ENCODE measurements around the gene CCDC85C. TPM values are rescaled to one million over a fixed set of nuclear protein-coding genes. Genes with fewer than 3 reads are reported as not detected.

The CCDC85C gene
- polyA plus RNA-seq, 1 of the 3 experiments (the other 2 are of a cell fraction), result 9.6 TPM

- Histone ChIP-seq H3K9me3 (no peaks in the 10 kb centered on the region), H3K79me2 (ENCODE audit: insufficient read depth) (0 out of 2 replicates have a peak, but pooled peaks cover 3% of the 10 kb centered on the region), H3F3A (replicated peaks; ENCODE audit: insufficient read depth) (peaks cover 13% of the 10 kb centered on the region), H3K27me3 (ENCODE audit: insufficient read depth) (no peaks in the 10 kb centered on the region), H3K27ac (ENCODE audit: low read depth in 2 of 2, low read length in 1 of 2) (no peak overlapping the region), H3K4me2 (no peak overlapping the region), H3K4me1 (ENCODE audit: control insufficient read depth in 1 of 2, insufficient read depth in 2 of 2, low read depth in 1 of 2, low read length in 1 of 2) (no peaks in the 10 kb centered on the region), H3K36me3 (replicated peaks in 1 of 2; ENCODE audit: control insufficient read depth in 1 of 2, insufficient read depth in 2 of 2, low read length in 1 of 2) (peaks cover 73 to 84% of the 10 kb centered on the region in 2 experiments), H4K20me1 (ENCODE audit: insufficient read depth) (no peaks in the 10 kb centered on the region), H2AFZ (ENCODE audit: low read depth) (no peak overlapping the region), H3K9me2 (no peaks in the 10 kb centered on the region), H3K9ac (no peak overlapping the region), H3K4me3 (ENCODE audit: low read depth in 2 of 2, low read length in 1 of 2) (no peak overlapping the region)
- ChIA-PET POLR2A (no interaction called here), CTCF (interaction anchor here (1.3 kb wide), 1 partner anchor 123 kb away, joined by 4 read pairs; no protein-coding TSS in a partner anchor)
- TF ChIP-seq PBX3 (IDR thresholded peaks at IDR 0.05), result no peak
- WGBS (ENCODE audit: low lambda C conversion rate), result 96% methylated on average over 5 of the region's 5 CpGs
- DNase-seq, result no peak
These were observed 98.9 kb downstream of the CCDC85C start for GRCh38 chr14:99505089-99505488.

GRCh38 chr14:99503848-99504453, 100.1 kb downstream of the CCDC85C start:
- POLR2A ChIA-PET, result no interaction called here

DNA sequence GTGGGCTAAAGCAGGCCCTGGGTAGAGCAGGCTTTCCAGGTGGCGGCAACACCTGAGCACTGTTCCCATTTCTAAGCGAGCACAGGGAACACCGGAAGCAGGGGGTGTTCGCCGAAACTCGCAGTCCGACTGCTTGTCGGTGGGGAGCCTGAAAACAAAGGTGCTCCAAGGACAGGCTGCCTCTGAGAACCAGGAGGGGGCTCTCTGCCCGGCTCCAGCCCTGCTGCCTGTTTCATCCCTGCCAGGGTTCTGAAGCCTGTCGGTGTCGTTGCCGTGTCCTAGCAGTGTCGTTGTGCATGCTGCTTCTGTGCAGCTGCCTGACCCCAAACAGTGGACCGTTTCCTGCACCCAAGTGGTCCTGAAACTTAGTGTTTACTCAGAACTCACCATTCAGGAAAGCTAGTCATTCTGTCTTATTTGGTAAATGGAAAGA, 101.0 kb downstream of the CCDC85C start:
- Histone ChIP-seq H3K4me1 (ENCODE audit: control insufficient read depth in 1 of 2, insufficient read depth in 2 of 2, low read depth in 1 of 2, low read length in 1 of 2) (no peaks in the 10 kb centered on the region), H3K36me3 (replicated peaks in 1 of 2; ENCODE audit: control insufficient read depth in 1 of 2, insufficient read depth in 2 of 2, low read length in 1 of 2) (peaks cover 69 to 84% of the 10 kb centered on the region in 2 experiments), H2AFZ (ENCODE audit: low read depth) (no peak overlapping the region), H3K27me3 (ENCODE audit: insufficient read depth) (no peaks in the 10 kb centered on the region), H3K27ac (ENCODE audit: low read depth in 2 of 2, low read length in 1 of 2) (no peak overlapping the region), H3K9me2 (no peaks in the 10 kb centered on the region), H3K9ac (no peak overlapping the region), H3K9me3 (no peaks in the 10 kb centered on the region), H4K20me1 (ENCODE audit: insufficient read depth) (no peaks in the 10 kb centered on the region; the same call in 1 of the 2 replicates), H3K4me3 (ENCODE audit: low read depth in 2 of 2, low read length in 1 of 2) (no peak overlapping the region), H3K4me2 (no peak overlapping the region), H3K79me2 (ENCODE audit: insufficient read depth) (peaks cover 15% of the 10 kb centered on the region; the same call in 1 of the 2 replicates), H3F3A (replicated peaks; ENCODE audit: insufficient read depth) (peaks cover 13% of the 10 kb centered on the region)
- POLR2A ChIA-PET, result no interaction called here
- TF ChIP-seq TAF1 (IDR thresholded peaks at IDR 0.05; ENCODE audit: borderline replicate concordance, low read depth, low read length), result no peak
- TF ChIP-seq TCF12 (IDR thresholded peaks at IDR 0.05), result no peak
- TF ChIP-seq GATA2 (CRISPR knock-in tag; IDR thresholded peaks at IDR 0.05), result no peak
- no peak for TF ChIP-seq SIN3A (IDR thresholded peaks at IDR 0.05; ENCODE audit: borderline replicate concordance, low read depth, low read length)
- no peak for TF ChIP-seq GABPA (IDR thresholded peaks at IDR 0.05; ENCODE audit: low read depth)
- TF ChIP-seq, protein P1, sequence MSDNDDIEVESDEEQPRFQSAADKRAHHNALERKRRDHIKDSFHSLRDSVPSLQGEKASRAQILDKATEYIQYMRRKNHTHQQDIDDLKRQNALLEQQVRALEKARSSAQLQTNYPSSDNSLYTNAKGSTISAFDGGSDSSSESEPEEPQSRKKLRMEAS (IDR thresholded peaks at IDR 0.05; ENCODE audit: low read depth), result no peak
- TF ChIP-seq FOXJ3 (CRISPR knock-in tag; IDR thresholded peaks at IDR 0.05), result no peak
- TF ChIP-seq POLR2AphosphoS5 (IDR thresholded peaks at IDR 0.05; ENCODE audit: low read depth, low read length), result no peak
- CTCF ChIA-PET, result no interaction called here
- DNase-seq, result no peak
- WGBS (ENCODE audit: low lambda C conversion rate), result 91% methylated on average over 5 of the region's 14 CpGs

More at GRCh38 chr14:99503848-99504453, 100.1 kb downstream of the CCDC85C start:
- no peak overlapping the region for H3K9ac ChIP-seq
- no peak overlapping the region for H2AFZ ChIP-seq (ENCODE audit: low read depth)
- 0 out of 2 replicates have a peak, but pooled peaks cover 7% of the 10 kb centered on the region for H3K79me2 ChIP-seq (ENCODE audit: insufficient read depth)
- DNase-seq, result no peak
- no peaks in the 10 kb centered on the region; the same call in 1 of the 2 replicates for H4K20me1 ChIP-seq (ENCODE audit: insufficient read depth)
- WGBS (ENCODE audit: low lambda C conversion rate), result 95% methylated on average over 2 of the region's 4 CpGs
- no peaks in the 10 kb centered on the region for H3K27me3 ChIP-seq (ENCODE audit: insufficient read depth)
- peaks cover 13% of the 10 kb centered on the region for H3F3A ChIP-seq (replicated peaks; ENCODE audit: insufficient read depth)
- H3K4me3 ChIP-seq (ENCODE audit: low read depth in 2 of 2, low read length in 1 of 2), result no peak overlapping the region
- no peaks in the 10 kb centered on the region for H3K9me2 ChIP-seq
- peaks cover 77 to 86% of the 10 kb centered on the region in 2 experiments for H3K36me3 ChIP-seq (replicated peaks in 1 of 2; ENCODE audit: control insufficient read depth in 1 of 2, insufficient read depth in 2 of 2, low read length in 1 of 2)
- no peak overlapping the region for H3K4me2 ChIP-seq
- no peak overlapping the region for H3K27ac ChIP-seq (ENCODE audit: low read depth in 2 of 2, low read length in 1 of 2)
- CTCF ChIA-PET, result no interaction called here
- no peak for TF ChIP-seq CHD2 (IDR thresholded peaks at IDR 0.05; ENCODE audit: low read length, partially characterized antibody)
- H3K4me1 ChIP-seq (ENCODE audit: control insufficient read depth in 1 of 2, insufficient read depth in 2 of 2, low read depth in 1 of 2, low read length in 1 of 2), result no peaks in the 10 kb centered on the region
- no peaks in the 10 kb centered on the region for H3K9me3 ChIP-seq
